GM12874 (cell line): ENCODE measurements around the gene TRABD2B.

Experiments used
- CTCF ChIP-seq: IDR thresholded peaks from 2 replicates; pipeline ENCODE4 v1.5.1; 2011; ENCODE audit warnings: low read depth, mild to moderate bottlenecking, control low read depth, low read length, moderate library complexity; ENCODE audit not compliant: insufficient read depth

Gene TRABD2B

GRCh38 chr1:47783638-47784496 lies 213.3 kb downstream of the TRABD2B start:
- no peak for TF ChIP-seq CTCF

GRCh38 chr1:47782414-47783166 lies 214.6 kb downstream of the TRABD2B start:
- TF ChIP-seq CTCF = no peak

GRCh38 chr1:47781171-47781959 lies 215.8 kb downstream of the TRABD2B start:
- no peak for TF ChIP-seq CTCF

- no peak for TF ChIP-seq CTCF
Measured at GRCh38 chr1:47780469-47780995, 216.7 kb downstream of the TRABD2B start.

GRCh38 chr1:47779613-47780012 lies 217.6 kb downstream of the TRABD2B start:
- TF ChIP-seq CTCF = no peak

GRCh38 chr1:47778280-47778679 lies 218.9 kb downstream of the TRABD2B start:
- TF ChIP-seq CTCF = no peak
